IPS-18c (cell line): ENCODE measurements around the gene GRK4.
"Not testable (repeated sequence)": the region's sequence is repeated elsewhere in the genome, so short reads cannot be mapped to it uniquely, and the experiment has no call there.

Experiments
- H3K4me3 ChIP-seq: 2 replicates; pipeline ENCODE4 v1.7.0; 2013; ENCODE audit warnings: low read depth, mild to moderate bottlenecking, low read length, moderate library complexity; ENCODE audit not compliant: insufficient read depth
- H3K9me3 ChIP-seq: one replicate; pipeline ENCODE4 v1.6.1; 2013; ENCODE audit warnings: mild to moderate bottlenecking, low read length, moderate library complexity; ENCODE audit not compliant: control insufficient read depth, insufficient read depth

The GRK4 gene

GRCh38 chr4:2971275-2971674, 7.9 kb downstream of the GRK4 start:
- Histone ChIP-seq H3K9me3 (no peaks in the 10 kb centered on the region), H3K4me3 (no peak overlapping the region)

GRCh38 chr4:2977211-2978088, 14.1 kb downstream of the GRK4 start:
- H3K4me3 ChIP-seq: no peak overlapping the region
- H3K9me3 ChIP-seq: peaks cover 5% of the 10 kb centered on the region

- Histone ChIP-seq H3K9me3 (peaks cover 5% of the 10 kb centered on the region), H3K4me3 (no peak overlapping the region)
These were observed 18.0 kb downstream of the GRK4 start for GRCh38 chr4:2981256-2981819.

- no peak overlapping the region for H3K4me3 ChIP-seq
- peaks cover 7% of the 10 kb centered on the region for H3K9me3 ChIP-seq
These were observed 18.6 kb downstream of the GRK4 start for GRCh38 chr4:2982012-2982411.

GRCh38 chr4:2983715-2984114, 20.3 kb downstream of the GRK4 start:
- not testable (repeated sequence) for H3K9me3 ChIP-seq, H3K4me3 ChIP-seq

GRCh38 chr4:2991243-2991642, 27.9 kb downstream of the GRK4 start:
- Histone ChIP-seq H3K4me3 (no peak overlapping the region), H3K9me3 (peaks cover 2% of the 10 kb centered on the region)

GRCh38 chr4:2994917-2995316, 31.5 kb downstream of the GRK4 start:
- Histone ChIP-seq H3K9me3 (no peaks in the 10 kb centered on the region), H3K4me3 (no peak overlapping the region)

GRCh38 chr4:2995546-2996265, 32.3 kb downstream of the GRK4 start:
- Histone ChIP-seq H3K4me3 (no peak overlapping the region), H3K9me3 (no peaks in the 10 kb centered on the region)

- Histone ChIP-seq H3K4me3 (no peak overlapping the region), H3K9me3 (no peaks in the 10 kb centered on the region)
These were observed 33.0 kb downstream of the GRK4 start for GRCh38 chr4:2996415-2996814.

GRCh38 chr4:3007724-3008123, 44.4 kb downstream of the GRK4 start:
- no peak overlapping the region for H3K4me3 ChIP-seq
- no peaks in the 10 kb centered on the region for H3K9me3 ChIP-seq

GRCh38 chr4:3009422-3009821, 46.1 kb downstream of the GRK4 start:
- Histone ChIP-seq H3K9me3 (no peaks in the 10 kb centered on the region), H3K4me3 (no peak overlapping the region)

GRCh38 chr4:3010577-3010976, 47.2 kb downstream of the GRK4 start:
- Histone ChIP-seq H3K9me3 (no peaks in the 10 kb centered on the region), H3K4me3 (no peak overlapping the region)

- no peaks in the 10 kb centered on the region for H3K9me3 ChIP-seq
- no peak overlapping the region for H3K4me3 ChIP-seq
These were observed 47.6 kb downstream of the GRK4 start for GRCh38 chr4:3010998-3011397.

- Histone ChIP-seq H3K9me3 (no peaks in the 10 kb centered on the region), H3K4me3 (no peak overlapping the region)
These were observed 48.3 kb downstream of the GRK4 start for GRCh38 chr4:3011456-3012220.

- Histone ChIP-seq H3K9me3 (no peaks in the 10 kb centered on the region), H3K4me3 (no peak overlapping the region)
These were observed 50.0 kb downstream of the GRK4 start for GRCh38 chr4:3013323-3013722.

- no peak overlapping the region for H3K4me3 ChIP-seq
- H3K9me3 ChIP-seq: no peaks in the 10 kb centered on the region
These were observed 50.5 kb downstream of the GRK4 start for GRCh38 chr4:3013839-3014350.

- Histone ChIP-seq H3K4me3 (no peak overlapping the region), H3K9me3 (no peaks in the 10 kb centered on the region)
These were observed 53.6 kb downstream of the GRK4 start for GRCh38 chr4:3016961-3017360.
